Liver (tissue), 9 donors: ENCODE data around the gene RBM34. TPM values are rescaled to one million over a fixed set of nuclear protein-coding genes. Genes with fewer than 3 reads are reported as not detected.

Source experiments
- DNase-seq: peaks from one replicate; pipeline ENCODE4 v3.0.0-alpha.2; 2017; ENCODE audit warnings: low spot score
- H3K27ac ChIP-seq, 2 donors: one replicate each; pipeline ENCODE4 v1.7.0; 2013; ENCODE audit warnings: inconsistent platforms in 2 of 2, low read length in 2 of 2, control low read depth in 1 of 2, low read depth in 1 of 2, mild to moderate bottlenecking in 1 of 2
- H3K27me3 ChIP-seq, 4 donors: one replicate each; pipeline versions ENCODE4 v1.6.1 to v1.7.0; 2013; ENCODE audit warnings: low read length in 3 of 4, inconsistent platforms in 1 of 4, mild to moderate bottlenecking in 1 of 4, moderate library complexity in 1 of 4; ENCODE audit not compliant: control insufficient read depth in 4 of 4, insufficient read depth in 4 of 4
- H3K36me3 ChIP-seq, 4 donors: one replicate each; pipeline versions ENCODE4 v1.6.1 to v1.7.0; 2013; ENCODE audit warnings: low read length in 3 of 4, mild to moderate bottlenecking in 3 of 4, low read depth in 1 of 4, moderate library complexity in 1 of 4; ENCODE audit not compliant: control insufficient read depth in 4 of 4, insufficient read depth in 3 of 4
- H3K4me1 ChIP-seq, 4 donors: one replicate each; pipeline versions ENCODE4 v1.6.1 to v1.7.0; 2013; ENCODE audit warnings: low read length in 3 of 4, mild to moderate bottlenecking in 3 of 4, moderate library complexity in 1 of 4; ENCODE audit not compliant: control insufficient read depth in 4 of 4, insufficient read depth in 4 of 4
- H3K4me3 ChIP-seq, 3 donors: one replicate each; pipeline versions ENCODE4 v1.6.1 to v1.7.0; 2013; ENCODE audit warnings: low read length in 3 of 3, control low read depth in 1 of 3, low read depth in 1 of 3, mild to moderate bottlenecking in 1 of 3
- H3K9ac ChIP-seq, 2 donors: one replicate each; pipeline ENCODE4 v1.7.0; 2013; ENCODE audit warnings: low read length in 2 of 2, mild to moderate bottlenecking in 2 of 2, moderate library complexity in 2 of 2, control low read depth in 1 of 2, low read depth in 1 of 2
- H3K9me3 ChIP-seq, 4 donors: one replicate each; pipeline versions ENCODE4 v1.6.1 to v1.7.0; 2013; ENCODE audit warnings: low read length in 3 of 4; ENCODE audit not compliant: control insufficient read depth in 4 of 4
- ATF3 ChIP-seq: IDR thresholded peaks from 2 replicates; pipeline ENCODE4 v1.6.1; 2016; ENCODE audit warnings: antibody characterized with exemption
- CTCF ChIP-seq: fragments of 150-350 bp; IDR thresholded peaks from 2 replicates; pipeline ENCODE4 v1.5.1; 2017; ENCODE audit warnings: improper control_type of control experiment, low read depth, low read length; ENCODE audit not compliant: missing input control
- EGR1 ChIP-seq, 2 donors: IDR thresholded peaks; 2 replicates each; pipeline ENCODE4 v1.6.1; 2016 to 2018; ENCODE audit warnings: antibody characterized with exemption in 2 of 2, low read depth in 2 of 2
- FOXA1 ChIP-seq: IDR thresholded peaks from 2 replicates; pipeline ENCODE4 v1.6.1; 2016; ENCODE audit warnings: antibody characterized with exemption
- FOXA2 ChIP-seq: IDR thresholded peaks from 2 replicates; pipeline ENCODE4 v1.6.1; 2016; ENCODE audit warnings: antibody characterized with exemption
- GABPA ChIP-seq, 2 donors: IDR thresholded peaks in 1 of 2; conservative IDR thresholded peaks in 1 of 2; 2 replicates each; pipeline ENCODE4 v1.6.1; 2016; ENCODE audit warnings: antibody characterized with exemption in 2 of 2, mild to moderate bottlenecking in 1 of 2, moderate library complexity in 1 of 2
- HNF4A ChIP-seq, 2 donors: conservative IDR thresholded peaks; 2 replicates each; pipeline ENCODE4 v1.6.1; 2016; ENCODE audit warnings: antibody characterized with exemption in 2 of 2, mild to moderate bottlenecking in 2 of 2
- HNF4G ChIP-seq: IDR thresholded peaks from 2 replicates; pipeline ENCODE4 v1.6.1; 2016; ENCODE audit warnings: antibody characterized with exemption
- JUND ChIP-seq, 2 donors: IDR thresholded peaks; 2 replicates each; pipeline ENCODE4 v1.6.1; 2016; ENCODE audit warnings: antibody characterized with exemption in 2 of 2
- NR2F2 ChIP-seq: IDR thresholded peaks from 2 replicates; pipeline ENCODE4 v1.6.1; 2016; ENCODE audit warnings: antibody characterized with exemption
- REST ChIP-seq: IDR thresholded peaks from 2 replicates; pipeline ENCODE4 v1.6.1; 2016; ENCODE audit warnings: antibody characterized with exemption, mild to moderate bottlenecking
- RXRA ChIP-seq, 2 donors: IDR thresholded peaks; 2 replicates each; pipeline ENCODE4 v1.6.1; 2017 to 2018; ENCODE audit warnings: antibody characterized with exemption in 2 of 2, mild to moderate bottlenecking in 1 of 2
- SP1 ChIP-seq: IDR thresholded peaks from 2 replicates; pipeline ENCODE4 v1.6.1; 2018; ENCODE audit warnings: antibody characterized with exemption, mild to moderate bottlenecking
- TAF1 ChIP-seq: conservative IDR thresholded peaks from 2 replicates; pipeline ENCODE4 v1.6.1; 2016; ENCODE audit warnings: antibody characterized with exemption, mild to moderate bottlenecking
- YY1 ChIP-seq: IDR thresholded peaks from 2 replicates; pipeline ENCODE4 v1.6.1; 2016; ENCODE audit warnings: antibody characterized with exemption, mild to moderate bottlenecking
- ZBTB33 ChIP-seq: IDR thresholded peaks from 2 replicates; pipeline ENCODE4 v1.6.1; 2016; ENCODE audit warnings: antibody characterized with exemption
- WGBS: extraction: QIAGEN DNeasy Blood & Tissue Kit; methylation state at CpG from one replicate; pipeline ENCODE4 v1.1.7; 2013; 5-methylcytosine and 5-hydroxymethylcytosine counted together
- polyA plus RNA-seq, 2 donors: library from polyadenylated mRNA; stranded (reverse) in 1 of 2; unstranded in 1 of 2; fragments of 200-250 nt in 1 of 2; fragments of >200 nt in 1 of 2; fragmentation: Nextera tagmentation in 1 of 2; extraction: Ambion mirVana in 1 of 2; gene quantifications; one replicate each; pipeline versions ENCODE4 v1.2.1 to v1.2.3, GENCODE V29; 2013 to 2015
- total RNA-seq, 2 donors: library from RNA; depleted of rRNA; stranded (reverse); fragments of >200 nt; gene quantifications; one replicate each; pipeline ENCODE4 v1.2.3, GENCODE V29; 2014
- donor health status: healthy.
- donor health status: healthy.
- donor health status: healthy.
- donor health status: healthy.
- donor health status: healthy.

The RBM34 gene
- total and polyA plus RNA-seq, 4 donors = 15.6 to 30.2 (median 18.8) TPM

- no peak for DNase-seq
- Histone ChIP-seq H3K4me1 (peaks cover 2 to 17% (median 11%) of the 10 kb centered on the region in 4 donors), H3K36me3 (peaks cover 0 to 2% (median under 1%) of the 10 kb centered on the region in 4 donors), H3K27me3 (no peaks in the 10 kb centered on the region), H3K9ac (peak overlapping the region in 1 of 2 donors; percentile 94), H3K4me3 (peak overlapping the region; percentile 79 to 97 (median 96)), H3K27ac (no peak overlapping the region), H3K9me3 (no peaks in the 10 kb centered on the region)
- no peak for TF ChIP-seq ZBTB33
- no peak for TF ChIP-seq FOXA2
- no peak for TF ChIP-seq GABPA (IDR thresholded peaks at IDR 0.05 in 1 of 2, conservative IDR thresholded peaks at IDR 0.05 in 1 of 2)
- no peak for TF ChIP-seq SP1
- TF ChIP-seq HNF4A (conservative IDR thresholded peaks at IDR 0.05) = no peak
- TF ChIP-seq TAF1 = no peak
- TF ChIP-seq CTCF = no peak
- TF ChIP-seq YY1 = no peak
- TF ChIP-seq RXRA (IDR thresholded peaks at IDR 0.05) = no peak
- no peak for TF ChIP-seq REST
- TF ChIP-seq EGR1 (IDR thresholded peaks at IDR 0.05; ENCODE audit: low read depth in 2 of 2) = no peak
- no peak for TF ChIP-seq ATF3
- no peak for TF ChIP-seq NR2F2
- no peak for TF ChIP-seq FOXA1
- no peak for TF ChIP-seq HNF4G
- 34% methylated on average over 4 of the region's 4 CpGs for WGBS
These were observed 33.8 kb downstream of the RBM34 start for GRCh38 chr1:235127203-235127602.

- Histone ChIP-seq H3K9ac (no peak overlapping the region), H3K4me3 (no peak overlapping the region), H3K9me3 (no peaks in the 10 kb centered on the region), H3K27me3 (no peaks in the 10 kb centered on the region), H3K4me1 (peaks cover 2 to 17% (median 11%) of the 10 kb centered on the region in 4 donors), H3K36me3 (peaks cover 0 to 7% (median 3%) of the 10 kb centered on the region in 4 donors), H3K27ac (no peak overlapping the region)
- DNase-seq = no peak
- WGBS = 86% methylated on average over 1 of the region's 1 CpG
- TF ChIP-seq JUND (IDR thresholded peaks at IDR 0.05) (no peak), FOXA1 (no peak), HNF4G (no peak)
These were observed 36.4 kb downstream of the RBM34 start for GRCh38 chr1:235124665-235125064.
